ENCODE results near the gene BNIP1. TPM values are rescaled to one million over a fixed set of nuclear protein-coding genes. Genes with fewer than 3 reads are reported as not detected.

Gene BNIP1
- total RNA-seq, 6 experiments from 2014 or later: 13.9 to 20.9 (median 17.3) TPM

DNA sequence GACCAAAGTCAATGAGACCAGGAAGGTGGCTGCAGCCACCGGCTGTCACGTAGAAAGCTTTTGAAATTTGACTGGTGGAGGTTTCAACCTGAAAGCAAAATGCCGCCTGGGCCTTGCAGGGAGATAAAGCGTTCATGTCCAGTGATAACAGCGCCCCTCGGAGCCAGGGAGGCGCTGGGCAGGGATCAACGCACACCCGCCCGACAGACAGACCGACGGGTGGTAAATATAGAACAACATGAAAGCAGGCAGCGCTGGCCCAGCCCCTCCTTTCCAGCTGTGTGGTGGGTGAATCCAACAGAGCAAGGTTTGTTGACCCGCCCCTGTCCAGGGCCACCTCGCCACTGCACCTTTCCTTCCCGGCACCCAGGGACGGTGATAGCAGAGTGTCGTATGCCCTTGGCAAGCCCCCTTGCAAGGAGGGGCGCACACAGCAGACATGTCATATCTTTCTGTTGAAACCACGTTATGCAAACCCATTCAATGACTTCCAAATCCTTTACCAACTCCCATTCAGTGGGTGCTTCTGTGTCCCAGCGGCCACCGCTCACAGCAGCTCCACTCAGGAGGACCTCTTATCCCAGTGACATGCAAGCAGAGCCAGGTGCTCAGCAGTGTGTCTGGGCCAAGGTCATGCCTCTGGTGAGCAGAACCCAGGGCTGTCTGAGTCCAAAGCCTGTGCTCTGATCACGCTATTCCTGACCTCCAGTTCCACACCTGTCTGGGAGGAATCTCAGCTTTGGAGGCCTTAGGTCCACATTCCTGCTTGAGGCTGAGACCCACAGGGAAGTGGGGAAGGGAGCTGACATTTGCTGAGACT, 52.0 kb downstream of the BNIP1 start:
- H3K27ac Mint-ChIP-seq: no peak overlapping the region
- peaks cover 7% of the 10 kb centered on the region for H3K36me3 Mint-ChIP-seq (ENCODE audit: low read depth)
- TF ChIP-seq, protein P1, sequence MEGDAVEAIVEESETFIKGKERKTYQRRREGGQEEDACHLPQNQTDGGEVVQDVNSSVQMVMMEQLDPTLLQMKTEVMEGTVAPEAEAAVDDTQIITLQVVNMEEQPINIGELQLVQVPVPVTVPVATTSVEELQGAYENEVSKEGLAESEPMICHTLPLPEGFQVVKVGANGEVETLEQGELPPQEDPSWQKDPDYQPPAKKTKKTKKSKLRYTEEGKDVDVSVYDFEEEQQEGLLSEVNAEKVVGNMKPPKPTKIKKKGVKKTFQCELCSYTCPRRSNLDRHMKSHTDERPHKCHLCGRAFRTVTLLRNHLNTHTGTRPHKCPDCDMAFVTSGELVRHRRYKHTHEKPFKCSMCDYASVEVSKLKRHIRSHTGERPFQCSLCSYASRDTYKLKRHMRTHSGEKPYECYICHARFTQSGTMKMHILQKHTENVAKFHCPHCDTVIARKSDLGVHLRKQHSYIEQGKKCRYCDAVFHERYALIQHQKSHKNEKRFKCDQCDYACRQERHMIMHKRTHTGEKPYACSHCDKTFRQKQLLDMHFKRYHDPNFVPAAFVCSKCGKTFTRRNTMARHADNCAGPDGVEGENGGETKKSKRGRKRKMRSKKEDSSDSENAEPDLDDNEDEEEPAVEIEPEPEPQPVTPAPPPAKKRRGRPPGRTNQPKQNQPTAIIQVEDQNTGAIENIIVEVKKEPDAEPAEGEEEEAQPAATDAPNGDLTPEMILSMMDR (IDR thresholded peaks at IDR 0.05): no peak
- peaks cover 3% of the 10 kb centered on the region for H3K4me1 Mint-ChIP-seq (ENCODE audit: low read depth)
- H3K27me3 Mint-ChIP-seq (ENCODE audit: insufficient read depth): peaks cover 25% of the 10 kb centered on the region
- H3K9me3 Mint-ChIP-seq: peaks cover 7% of the 10 kb centered on the region
- DNase-seq: no peak
- no peak overlapping the region for H3K4me3 Mint-ChIP-seq

DNA sequence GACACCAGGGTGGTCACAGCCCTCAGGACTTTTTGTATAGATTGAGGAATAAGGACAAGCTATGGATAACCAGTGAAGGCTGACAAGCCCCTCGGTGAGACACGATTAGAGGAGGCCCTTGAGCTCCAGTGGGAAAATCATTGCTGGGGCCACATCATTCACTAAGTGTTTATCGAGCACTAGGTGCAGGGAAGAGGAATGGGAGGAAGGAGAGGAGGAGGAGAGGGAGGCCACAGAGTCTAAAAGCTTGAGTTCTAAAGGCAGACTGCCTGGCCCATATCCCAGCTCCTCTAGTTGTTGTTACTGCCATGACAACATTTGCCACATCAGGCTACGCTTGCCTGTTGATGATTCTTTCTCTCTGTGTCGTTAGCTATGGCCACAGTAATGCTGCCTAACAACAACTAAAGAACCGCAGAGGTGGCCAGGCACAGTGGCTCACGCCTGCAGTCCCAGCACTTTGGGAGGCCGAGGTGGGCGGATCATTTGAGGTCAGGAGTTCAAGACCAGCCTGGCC, 53.1 kb downstream of the BNIP1 start:
- Mint-ChIP-seq H3K4me3 (no peak overlapping the region), H3K27ac (no peak overlapping the region), H3K9me3 (peaks cover 7% of the 10 kb centered on the region), H3K36me3 (ENCODE audit: low read depth) (peaks cover 7% of the 10 kb centered on the region), H3K27me3 (ENCODE audit: insufficient read depth) (peaks cover 21% of the 10 kb centered on the region), H3K4me1 (ENCODE audit: low read depth) (peaks cover 14% of the 10 kb centered on the region)
- peak; percentile 4 for DNase-seq
- TF ChIP-seq, protein P1 (IDR thresholded peaks at IDR 0.05): no peak

DNA sequence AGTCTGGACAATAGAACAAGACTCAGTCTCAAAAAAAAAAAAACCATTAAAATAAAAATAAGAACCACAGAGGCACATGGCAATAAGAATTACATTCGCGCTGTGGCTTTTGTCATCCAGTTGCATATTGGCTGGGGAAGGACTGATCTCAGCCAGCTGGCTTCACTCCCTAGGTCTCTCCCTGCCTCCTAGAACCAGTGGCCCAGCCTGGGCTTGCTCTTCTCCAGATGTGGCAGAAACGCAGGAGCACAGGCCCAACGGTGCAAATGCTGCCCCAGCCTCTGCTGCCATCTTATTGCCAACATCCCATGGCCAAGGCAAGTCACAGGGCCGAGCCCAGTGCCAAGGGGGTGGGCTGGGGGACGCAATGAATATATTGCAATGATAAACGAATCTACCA, 53.7 kb downstream of the BNIP1 start:
- Mint-ChIP-seq H3K9me3 (peaks cover 7% of the 10 kb centered on the region), H3K27ac (no peak overlapping the region), H3K36me3 (ENCODE audit: low read depth) (peaks cover 7% of the 10 kb centered on the region), H3K4me1 (ENCODE audit: low read depth) (peaks cover 20% of the 10 kb centered on the region), H3K4me3 (no peak overlapping the region), H3K27me3 (ENCODE audit: insufficient read depth) (peaks cover 23% of the 10 kb centered on the region)
- no peak for DNase-seq
- TF ChIP-seq, protein P1 (IDR thresholded peaks at IDR 0.05): no peak

GRCh38 chr5:173200356-173200755, 56.0 kb downstream of the BNIP1 start:
- H3K4me3 Mint-ChIP-seq: no peak overlapping the region
- TF ChIP-seq, protein P1 (IDR thresholded peaks at IDR 0.05): no peak
- no peak for DNase-seq
- peaks cover 7% of the 10 kb centered on the region for H3K36me3 Mint-ChIP-seq (ENCODE audit: low read depth)
- peaks cover 25% of the 10 kb centered on the region for H3K27me3 Mint-ChIP-seq (ENCODE audit: insufficient read depth)
- peaks cover 21% of the 10 kb centered on the region for H3K4me1 Mint-ChIP-seq (ENCODE audit: low read depth)
- no peak overlapping the region for H3K27ac Mint-ChIP-seq
- peaks cover 7% of the 10 kb centered on the region for H3K9me3 Mint-ChIP-seq

- TF ChIP-seq, protein P1 (IDR thresholded peaks at IDR 0.05): no peak
- H3K27ac Mint-ChIP-seq: no peak overlapping the region
These were observed 57.4 kb downstream of the BNIP1 start for GRCh38 chr5:173201636-173202265.

More at GRCh38 chr5:173201636-173202265, 57.4 kb downstream of the BNIP1 start:
- Mint-ChIP-seq H3K4me3 (no peak overlapping the region; the same call in 1 of the 2 replicates), H3K27me3 (ENCODE audit: insufficient read depth) (peaks cover 28% of the 10 kb centered on the region), H3K9me3 (peaks cover 7% of the 10 kb centered on the region), H3K4me1 (ENCODE audit: low read depth) (peaks cover 21% of the 10 kb centered on the region), H3K36me3 (ENCODE audit: low read depth) (peaks cover 7% of the 10 kb centered on the region)
- peak; percentile 75 for DNase-seq
